Gastroesophageal sphincter (tissue), 3 donors: ENCODE data around the gene WASHC4.

Source experiments
- EP300 ChIP-seq: sonication (generic); formaldehyde crosslinking; IDR thresholded peaks from one replicate; pipeline ENCODE4 v1.6.1; 2017; ENCODE audit warnings: antibody characterized with exemption, mild to moderate bottlenecking
- POLR2A ChIP-seq, 2 donors: fragments of 450-650 bp; IDR thresholded peaks; one replicate each; pipeline ENCODE4 v1.6.1; 2017; ENCODE audit warnings: antibody characterized with exemption in 2 of 2, mild to moderate bottlenecking in 2 of 2, moderate library complexity in 1 of 2
- POLR2AphosphoS5 ChIP-seq: sonication (generic); formaldehyde crosslinking; IDR thresholded peaks from one replicate; pipeline ENCODE4 v1.6.1; 2017; ENCODE audit warnings: antibody characterized with exemption
- TF ChIP-seq, protein P1 (sequence below), 4 experiments: fragments of 200-600 bp in 2 of 4; fragments of 450-650 bp in 2 of 4; sonication (generic) in 1 of 4; IDR thresholded peaks; one replicate each; pipeline ENCODE4 v1.5.1; 2017 to 2019; ENCODE audit warnings: antibody characterized with exemption in 4 of 4, mild to moderate bottlenecking in 2 of 4, moderate library complexity in 2 of 4

GRCh38 chr12:105175397-105175990, 68.0 kb downstream of the WASHC4 start:
- TF ChIP-seq, protein P1, sequence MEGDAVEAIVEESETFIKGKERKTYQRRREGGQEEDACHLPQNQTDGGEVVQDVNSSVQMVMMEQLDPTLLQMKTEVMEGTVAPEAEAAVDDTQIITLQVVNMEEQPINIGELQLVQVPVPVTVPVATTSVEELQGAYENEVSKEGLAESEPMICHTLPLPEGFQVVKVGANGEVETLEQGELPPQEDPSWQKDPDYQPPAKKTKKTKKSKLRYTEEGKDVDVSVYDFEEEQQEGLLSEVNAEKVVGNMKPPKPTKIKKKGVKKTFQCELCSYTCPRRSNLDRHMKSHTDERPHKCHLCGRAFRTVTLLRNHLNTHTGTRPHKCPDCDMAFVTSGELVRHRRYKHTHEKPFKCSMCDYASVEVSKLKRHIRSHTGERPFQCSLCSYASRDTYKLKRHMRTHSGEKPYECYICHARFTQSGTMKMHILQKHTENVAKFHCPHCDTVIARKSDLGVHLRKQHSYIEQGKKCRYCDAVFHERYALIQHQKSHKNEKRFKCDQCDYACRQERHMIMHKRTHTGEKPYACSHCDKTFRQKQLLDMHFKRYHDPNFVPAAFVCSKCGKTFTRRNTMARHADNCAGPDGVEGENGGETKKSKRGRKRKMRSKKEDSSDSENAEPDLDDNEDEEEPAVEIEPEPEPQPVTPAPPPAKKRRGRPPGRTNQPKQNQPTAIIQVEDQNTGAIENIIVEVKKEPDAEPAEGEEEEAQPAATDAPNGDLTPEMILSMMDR (IDR thresholded peaks at IDR 0.05) = no peak
- TF ChIP-seq POLR2A (IDR thresholded peaks at IDR 0.05) = no peak
- no peak for TF ChIP-seq POLR2AphosphoS5
- TF ChIP-seq EP300 = no peak
